Measurements from ENCODE around the gene DHRS9.

DHRS9 gene

DNA sequence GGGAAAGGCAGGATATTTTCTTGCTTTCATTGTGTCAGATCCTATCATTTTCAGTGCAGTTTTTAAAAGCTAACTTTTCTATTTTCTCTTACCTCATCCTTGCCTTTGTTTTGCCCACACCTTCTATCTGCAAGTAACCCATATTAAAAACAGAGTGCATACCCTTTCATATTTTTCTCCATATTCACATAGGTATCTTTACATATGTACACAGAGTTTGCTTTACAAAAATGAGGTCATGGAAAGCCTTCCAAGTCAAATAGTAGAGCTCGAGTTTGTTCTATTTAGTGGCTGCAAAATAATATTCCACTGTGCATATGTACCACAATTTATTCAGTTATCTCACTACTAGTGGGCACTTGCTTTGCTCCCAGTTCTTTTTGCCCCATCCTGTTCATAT lies 3.9 kb upstream of the DHRS9 start:
- FAIRE-seq = no peak

DNA sequence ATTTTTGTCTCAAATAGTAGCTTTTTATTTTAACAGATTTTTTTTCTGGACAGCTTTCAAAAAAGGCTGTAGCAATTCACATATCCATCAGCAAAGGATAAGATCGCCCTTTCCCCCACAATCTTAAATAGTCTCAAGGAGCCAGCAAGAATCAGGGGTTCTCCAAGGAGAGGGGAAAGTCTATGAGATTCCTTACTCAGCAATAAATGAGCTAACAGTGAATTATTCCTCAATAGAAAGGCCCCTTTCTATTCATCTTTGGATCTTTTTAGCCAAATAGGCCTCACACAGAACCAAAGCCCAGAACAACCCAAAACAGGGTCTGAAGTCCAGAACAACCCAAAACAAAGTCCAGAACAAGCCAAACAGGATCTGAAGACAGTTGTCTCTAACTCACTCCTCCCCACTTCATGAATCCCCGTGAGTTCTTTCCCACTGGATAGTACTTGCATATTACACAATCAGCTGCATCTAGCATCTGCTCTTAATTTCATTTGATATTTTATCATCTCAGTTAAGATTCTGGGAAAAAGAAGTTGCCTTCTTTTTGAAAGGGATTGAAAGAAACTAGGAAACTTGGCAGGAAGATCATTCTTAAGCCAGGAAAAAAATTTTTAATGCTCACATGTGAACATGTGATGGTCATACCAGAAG lies 3.4 kb upstream of the DHRS9 start:
- FAIRE-seq = no peak

More for the DNA sequence above, 3.9 kb upstream of the DHRS9 start:
- no peak for DNase-seq (ENCODE audit: low spot score)

DNA sequence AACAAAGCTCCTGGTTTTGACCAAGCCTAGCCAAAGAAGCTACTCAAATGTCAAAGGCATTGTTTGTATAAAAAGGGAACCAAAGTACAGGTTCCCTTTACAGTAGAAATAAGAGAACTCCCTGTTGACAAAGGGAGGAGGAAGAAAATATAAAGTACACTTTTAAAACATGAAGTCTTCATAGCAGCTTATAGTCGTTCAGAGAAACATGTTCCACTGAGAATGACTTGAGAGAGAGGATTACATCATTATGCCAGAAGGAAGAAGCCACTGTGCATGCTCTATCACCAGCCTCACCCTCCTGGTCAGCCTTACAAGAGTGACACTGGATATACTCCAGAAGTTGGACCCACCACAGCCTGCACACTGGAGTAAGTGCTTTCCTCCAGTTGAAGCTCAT lies 2.5 kb upstream of the DHRS9 start:
- no peak for DNase-seq (ENCODE audit: low spot score)
- FAIRE-seq = no peak

More for the DNA sequence above, 3.4 kb upstream of the DHRS9 start:
- DNase-seq (ENCODE audit: low spot score) = no peak

DNA sequence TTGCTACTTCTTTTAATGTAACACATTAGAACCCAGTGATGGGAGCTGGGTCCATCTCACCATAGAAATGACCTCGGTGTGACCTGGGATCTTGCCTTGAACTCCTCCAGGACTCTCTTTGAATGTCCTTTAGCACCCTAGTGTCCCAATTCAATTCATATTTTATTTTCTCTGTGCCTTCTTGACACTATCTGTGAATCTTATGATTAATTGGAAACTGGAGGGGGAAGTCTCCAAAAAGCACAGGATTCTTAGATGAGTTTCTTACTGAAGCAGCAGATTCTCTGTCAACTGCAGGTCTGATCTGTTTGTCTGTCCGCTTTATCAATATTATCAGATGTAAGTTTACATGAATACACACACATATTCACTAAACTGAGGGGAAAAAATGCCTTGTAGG lies 470 bp downstream of the DHRS9 start:
- DNase-seq (ENCODE audit: low spot score) (no peak), FAIRE-seq (no peak)

DNA sequence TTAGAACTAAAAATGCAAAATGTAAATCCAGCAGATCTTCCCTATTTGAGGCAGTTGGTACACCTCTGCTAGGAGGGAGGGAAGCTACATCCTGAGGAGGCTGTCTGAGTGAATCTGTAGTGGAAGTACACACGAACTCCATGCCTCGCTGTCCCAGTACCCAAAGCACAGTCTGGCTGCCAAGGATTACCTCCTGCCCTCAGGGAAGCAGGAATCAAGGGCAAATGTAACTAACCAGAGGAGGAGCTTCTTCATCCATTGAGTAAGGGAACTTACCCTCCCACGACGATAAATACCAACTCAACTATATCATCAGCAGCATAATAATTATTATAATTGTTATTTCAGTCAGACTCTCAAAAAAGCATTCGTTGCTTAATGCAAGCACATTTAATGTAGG lies 2.1 kb downstream of the DHRS9 start:
- FAIRE-seq (no peak), DNase-seq (ENCODE audit: low spot score) (no peak)

DNA sequence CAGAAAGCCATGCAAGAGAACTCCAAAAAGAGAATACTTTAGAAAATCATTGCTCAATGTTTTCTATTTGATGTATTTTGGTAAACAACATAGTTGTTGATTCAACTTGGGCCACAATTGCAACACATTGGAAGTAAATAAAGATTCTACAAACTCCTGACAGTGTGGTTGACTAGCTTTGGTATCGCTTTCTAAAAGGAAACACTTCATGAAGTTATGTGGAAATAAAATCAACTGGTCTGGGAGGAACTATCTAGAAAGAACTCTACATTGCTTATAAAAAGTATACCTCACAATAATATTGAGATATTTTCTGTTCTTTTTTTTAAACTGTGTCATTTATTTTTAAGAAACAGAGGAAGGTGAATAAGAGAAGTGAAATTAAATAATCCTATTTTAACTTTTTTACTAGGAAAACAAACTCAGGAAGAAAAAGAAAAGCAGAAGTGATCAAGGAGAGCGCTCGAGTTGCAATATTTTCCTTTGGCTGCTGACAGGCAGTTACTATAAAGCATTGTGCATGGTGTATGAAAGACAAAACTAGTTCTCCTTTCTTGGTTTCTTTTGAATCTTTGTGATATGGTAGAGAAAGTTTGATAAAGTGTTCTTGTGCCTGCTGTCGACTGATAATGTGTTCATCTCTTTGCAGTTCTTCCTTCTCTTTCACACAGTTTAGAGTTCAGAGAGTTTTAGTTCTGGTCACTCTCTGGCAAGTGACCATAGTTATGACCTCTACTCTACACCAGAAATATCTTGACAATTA lies 3.0 kb downstream of the DHRS9 start:
- peak; percentile 52 for FAIRE-seq
- DNase-seq (ENCODE audit: low spot score) = no peak

DNA sequence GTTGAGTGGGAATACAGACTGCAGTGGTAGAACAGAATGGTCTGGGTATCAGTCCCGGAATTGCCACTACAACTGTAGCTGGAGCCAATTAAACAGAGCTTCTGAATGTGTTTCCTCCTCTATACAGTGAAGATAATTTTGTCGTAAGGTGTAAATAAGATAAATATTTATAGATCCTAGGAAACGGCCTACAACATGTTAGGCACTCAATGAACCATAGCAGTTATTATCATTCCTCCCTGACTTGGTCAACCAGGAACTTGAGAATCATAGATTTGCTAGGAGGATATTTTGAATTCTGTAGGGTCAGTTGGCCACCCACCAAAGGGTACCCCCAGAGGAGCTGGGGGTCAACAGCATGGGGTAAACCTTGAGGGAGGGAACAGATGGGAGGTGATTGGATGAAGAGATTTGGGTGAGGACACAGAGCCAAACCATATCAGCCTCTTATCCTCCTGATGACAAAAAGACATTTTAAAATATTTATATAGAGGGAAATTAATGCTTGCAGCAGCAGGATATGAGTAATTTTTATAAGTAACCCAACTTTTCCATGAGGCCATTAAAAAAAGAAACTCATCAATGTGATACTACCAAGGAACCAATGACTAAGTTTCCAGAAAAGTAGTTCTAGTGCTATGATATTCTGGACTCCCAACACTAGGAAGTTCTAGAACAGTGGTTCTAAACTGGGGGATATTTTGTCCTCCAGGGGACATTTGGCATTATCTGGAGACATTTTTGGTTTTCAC lies 4.0 kb downstream of the DHRS9 start:
- FAIRE-seq (no peak), DNase-seq (ENCODE audit: low spot score) (peak; percentile 75)

DNA sequence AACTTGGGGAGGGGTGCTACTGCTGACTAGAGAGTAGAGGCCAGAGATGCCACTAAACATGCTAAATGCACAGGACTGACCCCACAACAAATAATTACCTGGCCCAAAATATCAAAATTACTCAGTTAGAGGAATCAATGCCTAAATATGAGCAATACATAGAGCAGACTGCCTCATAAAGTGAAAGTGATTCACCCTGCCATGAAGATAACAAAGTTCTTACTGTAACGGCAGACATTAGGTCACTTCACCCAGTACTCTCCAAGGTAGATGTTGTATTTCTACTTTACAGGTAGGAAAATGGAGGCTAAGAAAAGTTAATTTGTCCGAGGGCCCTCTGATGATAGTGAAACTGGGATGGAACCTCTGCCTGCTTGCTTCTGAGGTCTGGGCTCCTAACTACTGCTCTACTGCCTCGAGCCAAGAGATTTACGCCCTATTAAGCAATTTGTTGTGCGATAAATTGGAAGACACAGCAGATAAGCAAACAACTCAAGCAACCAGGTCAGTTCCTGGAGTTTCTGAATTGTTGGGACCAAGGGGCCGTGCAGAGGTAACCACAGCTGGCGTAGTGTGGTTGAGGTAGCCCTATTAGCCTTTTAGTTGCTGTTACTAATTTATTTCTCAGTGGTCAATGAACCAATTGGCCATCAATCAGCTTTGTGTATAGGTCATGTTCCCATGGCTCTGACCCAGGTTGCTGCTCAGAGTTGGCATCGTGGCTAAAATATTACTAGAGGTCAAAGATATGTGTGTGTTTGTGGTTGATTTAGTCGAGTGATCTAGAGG lies 4.8 kb downstream of the DHRS9 start:
- FAIRE-seq = peak; percentile 100
- DNase-seq (ENCODE audit: low spot score) = peak; percentile 98

DNA sequence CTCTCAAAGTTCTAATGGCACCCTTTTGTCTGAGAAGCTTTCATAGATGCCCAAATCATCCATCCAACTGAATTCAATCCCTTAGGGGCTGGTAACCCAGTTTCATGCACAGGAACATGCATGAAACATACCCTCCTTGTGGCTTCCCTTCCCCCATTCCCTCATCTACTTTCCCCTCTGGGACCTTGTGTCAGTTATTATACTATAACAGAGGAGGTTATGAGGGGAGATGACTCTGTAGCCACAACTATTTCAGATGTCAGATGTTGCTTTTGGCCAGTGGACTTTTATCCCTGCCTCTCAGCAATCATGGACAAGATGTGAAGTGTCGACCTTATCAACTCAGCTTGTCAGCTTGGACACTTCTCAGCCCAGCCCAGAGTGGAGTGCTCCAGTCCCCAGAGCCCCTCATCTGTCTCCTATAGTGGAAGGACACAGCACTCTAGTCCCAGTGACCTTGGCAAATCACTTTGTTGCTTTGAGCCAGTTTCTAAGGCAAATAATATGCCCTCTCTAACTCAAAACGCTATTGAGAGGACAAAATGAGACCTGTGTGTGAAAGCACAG lies 8.4 kb downstream of the DHRS9 start:
- FAIRE-seq (peak; percentile 90), DNase-seq (ENCODE audit: low spot score) (peak; percentile 75)

DNA sequence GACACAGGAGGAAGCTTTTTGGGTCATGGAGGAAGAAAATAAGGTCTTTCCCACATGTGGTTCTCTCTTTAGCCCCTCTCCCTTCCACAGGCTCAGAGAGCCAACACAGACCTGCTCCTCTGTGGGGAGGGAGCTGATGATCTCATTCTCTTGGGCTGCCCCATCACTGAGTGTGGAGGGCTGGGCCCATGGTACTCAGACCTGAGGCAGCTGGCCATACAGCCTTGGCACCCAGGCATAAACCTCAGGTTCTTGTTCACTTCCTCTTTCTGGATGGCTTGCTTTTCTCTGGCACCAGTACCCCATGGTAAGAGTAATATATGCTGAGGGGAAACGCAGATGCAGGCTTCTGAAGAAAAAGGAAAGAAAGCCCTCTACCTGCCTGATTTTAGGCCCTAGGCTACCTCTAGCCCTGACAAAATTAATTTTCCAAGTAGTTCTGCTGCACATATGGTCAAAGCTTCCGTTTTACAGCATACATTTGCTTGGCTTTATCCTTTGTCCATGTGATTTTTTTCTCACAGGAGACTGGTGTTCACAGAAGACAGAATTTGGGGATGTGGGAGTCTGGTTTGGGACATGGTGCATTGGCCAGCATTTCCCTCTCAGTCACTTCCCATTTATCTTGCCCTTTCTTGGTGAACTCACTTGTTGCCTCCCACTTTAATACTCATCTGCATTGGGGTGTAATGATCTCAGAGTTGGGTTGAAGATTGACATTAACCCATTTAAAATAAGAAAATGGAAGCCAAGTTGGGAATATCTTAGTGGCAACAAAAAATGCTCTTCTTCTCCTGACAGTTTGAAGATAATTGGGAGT lies 11.1 kb downstream of the DHRS9 start:
- FAIRE-seq (peak; percentile 92), DNase-seq (ENCODE audit: low spot score) (peak; percentile 88)

DNA sequence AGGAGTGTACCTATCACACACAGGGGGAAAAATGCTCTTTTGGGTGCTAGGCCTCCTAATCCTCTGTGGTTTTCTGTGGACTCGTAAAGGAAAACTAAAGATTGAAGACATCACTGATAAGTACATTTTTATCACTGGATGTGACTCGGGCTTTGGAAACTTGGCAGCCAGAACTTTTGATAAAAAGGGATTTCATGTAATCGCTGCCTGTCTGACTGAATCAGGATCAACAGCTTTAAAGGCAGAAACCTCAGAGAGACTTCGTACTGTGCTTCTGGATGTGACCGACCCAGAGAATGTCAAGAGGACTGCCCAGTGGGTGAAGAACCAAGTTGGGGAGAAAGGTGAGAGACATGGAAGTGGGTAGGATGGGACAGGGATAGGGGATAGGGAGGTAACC lies 12.2 kb downstream of the DHRS9 start:
- FAIRE-seq = no peak

DNA sequence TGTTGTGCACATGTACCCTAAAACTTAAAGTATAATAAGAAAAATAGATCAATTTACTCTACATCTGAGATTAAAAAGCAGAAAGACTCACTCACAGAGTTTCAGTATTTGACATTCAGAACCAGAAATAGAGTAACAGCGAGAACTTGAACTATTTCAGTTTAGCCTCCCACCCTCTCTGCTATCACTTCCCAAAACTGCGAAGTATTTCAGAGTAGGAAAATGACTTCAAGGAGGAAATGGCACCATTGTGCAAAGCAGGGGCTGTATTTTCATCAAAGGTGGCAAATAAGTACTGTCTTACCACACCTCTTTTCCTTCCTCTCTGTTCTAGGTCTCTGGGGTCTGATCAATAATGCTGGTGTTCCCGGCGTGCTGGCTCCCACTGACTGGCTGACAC lies 13.6 kb downstream of the DHRS9 start:
- FAIRE-seq (no peak), DNase-seq (ENCODE audit: low spot score) (no peak)

More for the DNA sequence above, 12.2 kb downstream of the DHRS9 start:
- DNase-seq (ENCODE audit: low spot score) = no peak

DNA sequence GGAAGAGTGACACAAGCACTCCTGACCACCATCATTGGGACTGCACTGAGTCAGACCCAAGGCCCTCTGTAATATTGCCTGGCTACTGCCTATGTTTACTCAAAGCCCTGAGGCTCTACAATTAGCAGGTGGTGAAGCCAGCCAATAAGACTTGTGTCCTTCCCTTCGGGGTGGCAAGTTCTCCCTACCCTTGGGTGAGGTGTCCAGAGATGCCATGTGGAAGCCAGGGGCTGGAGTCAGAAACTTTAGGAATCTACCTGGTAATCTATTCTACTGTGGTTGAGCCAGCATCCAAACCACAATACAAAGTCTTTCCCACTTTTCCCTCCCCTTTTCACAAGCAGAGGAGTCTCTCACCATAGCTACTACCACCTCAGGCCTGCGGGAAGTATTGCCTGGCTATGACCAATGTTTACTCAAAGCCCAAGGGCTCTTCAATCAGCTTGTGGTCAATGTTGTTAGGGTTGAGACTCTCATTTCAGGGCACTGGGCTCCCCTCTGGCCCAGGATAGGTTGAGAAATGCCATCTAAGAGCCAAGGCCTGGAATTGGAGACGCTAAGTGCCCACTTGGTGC lies 17.6 kb downstream of the DHRS9 start:
- DNase-seq (ENCODE audit: low spot score) (peak; percentile 79), FAIRE-seq (peak; percentile 84)

DNA sequence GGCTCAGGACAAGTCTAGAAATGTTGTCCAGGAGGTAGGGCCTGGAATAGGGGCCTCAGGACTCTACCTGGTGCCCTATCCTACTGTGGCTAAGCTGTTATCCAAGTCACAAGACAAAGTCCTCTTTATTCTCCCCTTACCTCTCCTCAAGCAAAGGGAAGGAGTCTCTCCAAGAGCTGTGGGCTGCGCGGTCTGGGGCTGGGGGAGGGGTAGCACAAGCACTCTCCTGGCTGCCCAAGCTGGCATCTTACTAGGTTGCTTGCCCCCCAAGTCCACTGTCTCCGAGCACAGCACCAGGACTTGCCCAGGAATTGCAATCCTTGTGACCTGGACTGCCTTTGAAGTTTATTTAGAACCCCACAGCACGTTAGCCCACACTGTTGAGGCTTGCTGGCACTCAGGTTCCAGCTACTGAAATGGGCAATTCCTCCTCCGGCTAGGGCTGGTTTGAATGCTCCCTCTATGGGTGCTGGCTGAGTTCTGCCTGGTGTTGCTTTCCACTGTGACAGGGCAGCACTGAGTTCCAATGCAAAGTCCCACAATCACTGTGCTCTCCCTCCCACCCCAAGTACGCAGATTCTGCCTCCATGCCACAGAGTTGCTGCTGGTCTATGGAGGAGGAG lies 18.5 kb downstream of the DHRS9 start:
- FAIRE-seq (no peak), DNase-seq (ENCODE audit: low spot score) (no peak)

DNA sequence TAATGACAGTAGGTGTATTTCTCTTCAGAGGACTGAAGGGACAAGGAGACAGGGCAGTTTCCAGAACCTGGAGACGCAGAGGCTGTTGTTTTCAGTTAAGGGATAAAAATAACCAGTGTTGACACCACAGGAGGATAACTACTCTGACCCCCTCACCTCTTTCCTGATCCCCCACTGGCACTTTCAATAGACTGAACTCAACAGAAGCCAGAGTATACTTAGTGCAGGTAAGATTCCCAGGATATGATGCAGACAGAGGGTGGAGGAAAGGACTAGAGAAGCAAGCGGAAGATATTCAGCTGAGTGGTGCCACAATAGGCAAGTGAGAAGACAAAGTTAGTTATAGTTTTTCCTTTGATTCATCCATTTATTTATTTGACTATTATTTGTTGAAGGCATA lies 19.8 kb downstream of the DHRS9 start:
- no peak for DNase-seq (ENCODE audit: low spot score)

DNA sequence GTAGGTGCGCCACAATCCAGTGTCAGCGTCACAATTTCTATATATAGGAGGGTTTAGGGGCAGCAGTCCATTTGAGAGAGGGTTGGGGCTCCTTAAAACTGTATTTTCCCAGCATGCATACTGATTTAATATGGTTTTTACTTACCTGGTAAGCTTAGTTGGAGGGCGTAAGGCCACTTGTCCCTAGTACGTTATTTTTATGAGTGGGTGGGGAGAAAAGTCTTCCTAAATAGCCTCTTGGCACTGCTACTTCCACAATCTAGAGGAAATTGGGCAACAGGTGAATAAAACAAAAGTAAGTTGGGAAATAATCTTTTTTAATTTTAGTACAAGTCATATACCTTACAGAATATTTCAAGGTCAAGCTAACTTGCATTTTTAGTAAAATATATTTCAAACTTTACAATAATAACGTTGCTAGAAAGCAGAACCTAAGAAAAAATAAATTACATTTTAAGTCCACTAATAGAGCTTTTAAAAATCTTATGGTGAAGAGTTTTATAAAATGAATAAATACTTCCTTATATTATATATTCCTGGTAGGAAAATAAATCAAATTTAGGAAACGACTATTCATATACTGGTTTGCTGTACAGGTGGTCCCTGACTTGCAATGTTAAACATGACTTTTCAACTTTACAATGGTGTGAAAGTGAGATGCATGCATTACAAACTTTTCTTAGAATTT lies 20.9 kb downstream of the DHRS9 start:
- no peak for FAIRE-seq
- DNase-seq (ENCODE audit: low spot score) = no peak

More for the DNA sequence above, 19.8 kb downstream of the DHRS9 start:
- no peak for FAIRE-seq

DNA sequence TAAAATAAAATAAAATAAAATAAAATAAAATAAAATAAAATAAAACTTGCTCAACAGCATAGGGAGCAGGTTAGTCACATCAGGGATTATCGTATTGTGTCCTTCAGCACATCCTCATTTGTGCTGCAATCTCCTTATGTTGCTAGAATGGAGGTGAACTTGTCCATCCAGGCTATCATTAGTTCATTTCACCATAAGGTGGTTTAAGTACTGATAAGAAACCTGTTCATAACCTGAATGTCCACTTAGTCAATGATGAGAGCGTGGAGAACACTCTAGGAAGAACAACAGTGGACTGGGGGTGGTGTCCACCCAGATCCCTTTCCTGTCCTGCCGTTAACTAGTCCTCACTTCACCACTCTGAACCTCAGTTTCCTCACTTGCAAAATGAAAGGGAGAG lies 21.9 kb downstream of the DHRS9 start:
- DNase-seq (ENCODE audit: low spot score) (no peak), FAIRE-seq (no peak)

DNA sequence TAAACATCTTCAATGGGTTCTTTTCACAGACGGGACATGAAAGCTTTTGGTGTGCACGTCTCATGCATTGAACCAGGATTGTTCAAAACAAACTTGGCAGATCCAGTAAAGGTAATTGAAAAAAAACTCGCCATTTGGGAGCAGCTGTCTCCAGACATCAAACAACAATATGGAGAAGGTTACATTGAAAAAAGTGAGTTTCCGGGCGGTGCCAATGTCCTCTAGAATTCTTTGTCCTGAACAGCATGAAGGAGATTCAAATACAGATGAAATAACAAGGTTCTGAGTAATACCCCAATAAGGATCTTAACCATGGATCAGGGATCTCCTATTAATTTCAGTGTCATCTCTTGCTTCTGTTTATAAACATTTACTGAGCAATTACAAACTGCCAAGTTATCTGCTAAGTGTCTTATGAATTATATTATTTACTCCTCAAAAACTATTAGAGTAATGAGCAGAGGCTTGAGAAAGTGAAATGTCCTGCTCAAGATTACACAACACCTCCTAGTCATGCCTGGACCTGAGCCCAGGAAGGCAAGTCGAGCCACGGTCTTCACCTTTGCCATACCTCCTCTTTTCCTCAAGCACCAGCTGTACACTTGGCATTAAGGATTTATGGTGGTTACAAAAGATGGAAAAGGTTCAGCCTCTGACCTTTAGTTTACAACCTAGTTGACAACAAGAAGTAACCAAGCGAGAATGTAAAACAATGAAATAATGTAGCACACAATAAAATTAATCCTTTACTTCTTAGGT lies 22.6 kb downstream of the DHRS9 start:
- DNase-seq (ENCODE audit: low spot score) (peak; percentile 39), FAIRE-seq (peak; percentile 86)
